H9 (cell line): Measurements from ENCODE around the gene SFI1. TPM values are rescaled to one million over a fixed set of nuclear protein-coding genes. Genes with fewer than 3 reads are reported as not detected.

Experiments
- DNase-seq: peaks from one replicate; pipeline ENCODE4 v3.0.0-alpha.2; 2017
- H2AFZ ChIP-seq: one replicate; pipeline ENCODE4 v1.6.1; 2013; ENCODE audit warnings: mild to moderate bottlenecking, low read length, control low read depth, moderate library complexity
- H2AK5ac ChIP-seq: 2 replicates; pipeline ENCODE4 v1.6.1; 2013; ENCODE audit warnings: low read length, control low read depth, mixed read lengths; ENCODE audit not compliant: insufficient read length
- H2BK120ac ChIP-seq: one replicate; pipeline ENCODE4 v1.6.1; 2013; ENCODE audit warnings: low read depth, mild to moderate bottlenecking, low read length, control low read depth, inconsistent platforms; ENCODE audit not compliant: poor library complexity, severe bottlenecking
- H2BK12ac ChIP-seq: 2 replicates; pipeline ENCODE4 v1.6.1; 2013; ENCODE audit warnings: low read length, control low read depth, mixed read lengths, low read depth; ENCODE audit not compliant: insufficient read length
- H2BK15ac ChIP-seq: 2 replicates; pipeline ENCODE4 v1.6.1; 2013; ENCODE audit warnings: low read depth, low read length, control low read depth
- H2BK20ac ChIP-seq: one replicate; pipeline ENCODE4 v1.6.1; 2013; ENCODE audit warnings: low read depth, mild to moderate bottlenecking, low read length, control low read depth, inconsistent platforms; ENCODE audit not compliant: poor library complexity, severe bottlenecking
- H2BK5ac ChIP-seq: 2 replicates; pipeline ENCODE4 v1.6.1; 2013; ENCODE audit warnings: low read length, control low read depth, mixed read lengths; ENCODE audit not compliant: insufficient read length
- H3K14ac ChIP-seq: 2 replicates; pipeline ENCODE4 v1.6.1; 2013; ENCODE audit warnings: low read length, control low read depth; ENCODE audit not compliant: insufficient read depth
- H3K18ac ChIP-seq: 2 replicates; pipeline ENCODE4 v1.6.1; 2013; ENCODE audit warnings: low read depth, mild to moderate bottlenecking, mixed read lengths, low read length, control low read depth; ENCODE audit not compliant: insufficient read length
- H3K23ac ChIP-seq: 2 replicates; pipeline ENCODE4 v1.6.1; 2013; ENCODE audit warnings: low read length, control low read depth, mixed read lengths, low read depth; ENCODE audit not compliant: insufficient read length
- H3K23me2 ChIP-seq: 2 replicates; pipeline ENCODE4 v1.6.1; 2013; ENCODE audit warnings: low read depth, mild to moderate bottlenecking, mixed read lengths, low read length, control low read depth; ENCODE audit not compliant: insufficient read length, poor library complexity, severe bottlenecking
- H3K27ac ChIP-seq: 2 replicates; pipeline ENCODE4 v1.5.1; 2013; ENCODE audit warnings: low read length, control low read depth, mixed read lengths, low read depth; ENCODE audit not compliant: insufficient read length
- H3K27me3 ChIP-seq: 2 replicates; pipeline ENCODE4 v1.6.1; 2013; ENCODE audit warnings: low read length, control low read depth, inconsistent platforms; ENCODE audit not compliant: insufficient read depth
- H3K4ac ChIP-seq: 2 replicates; pipeline ENCODE4 v1.6.1; 2013; ENCODE audit warnings: low read depth, mild to moderate bottlenecking, control low read depth, inconsistent platforms, low read length, moderate library complexity
- H3K4me1 ChIP-seq: 2 replicates; pipeline ENCODE4 v1.6.1; 2013; ENCODE audit warnings: low read length, control low read depth, inconsistent platforms; ENCODE audit not compliant: insufficient read depth
- H3K4me2 ChIP-seq: 2 replicates; pipeline ENCODE4 v1.6.1; 2013; ENCODE audit warnings: low read length, control low read depth, mixed read lengths; ENCODE audit not compliant: insufficient read length, insufficient read depth
- H3K56ac ChIP-seq: 2 replicates; pipeline ENCODE4 v1.6.1; 2013; ENCODE audit warnings: low read depth, mild to moderate bottlenecking, mixed read lengths, low read length, control low read depth; ENCODE audit not compliant: insufficient read length
- H3K79me1 ChIP-seq: 2 replicates; pipeline ENCODE4 v1.6.1; 2013; ENCODE audit warnings: low read depth, mild to moderate bottlenecking, moderate library complexity, low read length, control low read depth, inconsistent platforms; ENCODE audit not compliant: insufficient read depth, poor library complexity, severe bottlenecking
- H3K79me2 ChIP-seq: 2 replicates; pipeline ENCODE4 v1.6.1; 2013; ENCODE audit warnings: low read length, control low read depth, inconsistent platforms; ENCODE audit not compliant: insufficient read depth
- H3K9ac ChIP-seq: 2 replicates; pipeline ENCODE4 v1.6.1; 2013; ENCODE audit warnings: low read length, control low read depth, mixed read lengths; ENCODE audit not compliant: insufficient read length; ENCODE audit errors: extremely low read depth
- H3K9me3 ChIP-seq: one replicate; pipeline ENCODE4 v1.6.1; 2013; ENCODE audit warnings: low read depth, low read length, inconsistent platforms; ENCODE audit not compliant: control insufficient read depth
- H3T11ph ChIP-seq: one replicate; pipeline ENCODE4 v1.6.1; 2013; ENCODE audit warnings: mild to moderate bottlenecking, low read length, control low read depth, inconsistent platforms
- H4K20me1 ChIP-seq: one replicate; pipeline ENCODE4 v1.6.1; 2013; ENCODE audit not compliant: control insufficient read depth, insufficient read length, insufficient read depth
- H4K5ac ChIP-seq: 2 replicates; pipeline ENCODE4 v1.6.1; 2013; ENCODE audit warnings: low read depth, mild to moderate bottlenecking, mixed read lengths, low read length, control low read depth; ENCODE audit not compliant: insufficient read length
- H4K8ac ChIP-seq: replicated peaks from 2 replicates; pipeline ENCODE4 v1.6.1; 2013; ENCODE audit warnings: low read length, control low read depth, mixed read lengths, low read depth; ENCODE audit not compliant: insufficient read length
- H4K91ac ChIP-seq: 2 replicates; pipeline ENCODE4 v1.6.1; 2013; ENCODE audit warnings: low read depth, mild to moderate bottlenecking, moderate library complexity, mixed read lengths, low read length, control low read depth; ENCODE audit not compliant: insufficient read length
- H3K27ac Mint-ChIP-seq, 3 experiments: 2 replicates in 2 of 3; 3 replicates in 1 of 3; pipeline ENCODE4 v1.8.0; 2020 to 2021; ENCODE audit warnings: mixed read lengths in 3 of 3, mild to moderate bottlenecking in 1 of 3, moderate library complexity in 1 of 3
- H3K27me3 Mint-ChIP-seq: 2 replicates; pipeline ENCODE4 v1.8.0; 2021; ENCODE audit warnings: low read depth, mild to moderate bottlenecking, moderate library complexity, mixed read lengths
- H3K36me3 Mint-ChIP-seq, 3 experiments: 2 replicates in 2 of 3; 3 replicates in 1 of 3; pipeline ENCODE4 v1.8.0; 2020 to 2021; ENCODE audit warnings: low read depth in 3 of 3, mixed read lengths in 3 of 3; ENCODE audit not compliant: insufficient read depth in 1 of 3
- H3K4me1 Mint-ChIP-seq, 2 experiments: 2 replicates each; pipeline ENCODE4 v1.8.0; 2020; ENCODE audit warnings: mixed read lengths in 2 of 2
- H3K4me3 Mint-ChIP-seq, 2 experiments: 2 replicates in 1 of 2; 3 replicates in 1 of 2; pipeline ENCODE4 v1.8.0; 2020 to 2021; ENCODE audit warnings: mild to moderate bottlenecking in 2 of 2, mixed read lengths in 2 of 2, moderate library complexity in 1 of 2
- H3K9me3 Mint-ChIP-seq, 2 experiments: 2 replicates in 1 of 2; 3 replicates in 1 of 2; pipeline ENCODE4 v1.8.0; 2020; ENCODE audit warnings: mild to moderate bottlenecking in 2 of 2, mixed read lengths in 2 of 2, moderate library complexity in 1 of 2
- WGBS: extraction: QIAGEN DNeasy Blood & Tissue Kit; methylation state at CpG from one replicate; pipeline ENCODE4 v1.1.7; 2013; ENCODE audit warnings: missing lambda C conversion rate, low lambda C conversion rate, mixed read lengths; ENCODE audit not compliant: insufficient read length; ENCODE audit errors: extremely low coverage; 5-methylcytosine and 5-hydroxymethylcytosine counted together
- total RNA-seq: library from RNA; stranded (reverse); gene quantifications from 2 replicates; pipeline ENCODE4 v1.2.1, GENCODE V29; 2021
- TF ChIP-seq, protein P1 (sequence below): fragments of 200-600 bp; sonication (generic); conservative IDR thresholded peaks from 3 replicates; pipeline ENCODE4 v1.8.0; 2021; ENCODE audit warnings: antibody characterized with exemption, mild to moderate bottlenecking

Gene SFI1
- total RNA-seq, 1 experiment from 2014 or later = 26.4 TPM

GRCh38 chr22:31626427-31627150 is 130.3 kb downstream of the SFI1 start:
- WGBS = no CpG with 5 or more reads among the region's 15 CpGs
- H3K27ac Mint-ChIP-seq = peak overlapping the region; percentile 77 to 83 (median 82); a peak in 6 of 7 replicates

More at GRCh38 chr22:31626427-31627150, 130.3 kb downstream of the SFI1 start:
- no peak overlapping the region for H3T11ph ChIP-seq
- no peak overlapping the region for H4K5ac ChIP-seq
- no peak overlapping the region for H2BK15ac ChIP-seq
- no peak overlapping the region for H2BK120ac ChIP-seq
- Mint-ChIP-seq H3K4me1 (peaks cover 34 to 36% of the 10 kb centered on the region in 2 experiments), H3K4me3 (peak overlapping the region; percentile 8 to 44; a peak in 2 of 5 replicates), H3K9me3 (no peaks in the 10 kb centered on the region; a peak in 1 of 5 replicates), H3K36me3 (peaks cover 0 to 9% (median 0%) of the 10 kb centered on the region in 3 experiments; a peak in 3 of 7 replicates), H3K27me3 (no peaks in the 10 kb centered on the region; the same call in 1 of the 2 replicates)
- no peak overlapping the region for H3K23ac ChIP-seq
- no peaks in the 10 kb centered on the region for H3K9me3 ChIP-seq
- H2AFZ ChIP-seq = no peak overlapping the region
- H2BK20ac ChIP-seq = no peak overlapping the region
- H3K27ac ChIP-seq = no peak overlapping the region
- H3K18ac ChIP-seq = no peak overlapping the region
- no peak overlapping the region for H4K8ac ChIP-seq
- H3K4me2 ChIP-seq = no peak overlapping the region
- no peak overlapping the region for H2AK5ac ChIP-seq
- no peak overlapping the region; the same call in 1 of the 2 replicates for H3K14ac ChIP-seq
- H3K79me2 ChIP-seq = peaks cover 8% of the 10 kb centered on the region; the same call in 1 of the 2 replicates
- DNase-seq = peak; percentile 24
- H4K20me1 ChIP-seq = peaks cover 6% of the 10 kb centered on the region
- peaks cover 5% of the 10 kb centered on the region for H3K79me1 ChIP-seq
- H4K91ac ChIP-seq = no peak overlapping the region
- no peak overlapping the region for H2BK12ac ChIP-seq
- TF ChIP-seq, protein P1, sequence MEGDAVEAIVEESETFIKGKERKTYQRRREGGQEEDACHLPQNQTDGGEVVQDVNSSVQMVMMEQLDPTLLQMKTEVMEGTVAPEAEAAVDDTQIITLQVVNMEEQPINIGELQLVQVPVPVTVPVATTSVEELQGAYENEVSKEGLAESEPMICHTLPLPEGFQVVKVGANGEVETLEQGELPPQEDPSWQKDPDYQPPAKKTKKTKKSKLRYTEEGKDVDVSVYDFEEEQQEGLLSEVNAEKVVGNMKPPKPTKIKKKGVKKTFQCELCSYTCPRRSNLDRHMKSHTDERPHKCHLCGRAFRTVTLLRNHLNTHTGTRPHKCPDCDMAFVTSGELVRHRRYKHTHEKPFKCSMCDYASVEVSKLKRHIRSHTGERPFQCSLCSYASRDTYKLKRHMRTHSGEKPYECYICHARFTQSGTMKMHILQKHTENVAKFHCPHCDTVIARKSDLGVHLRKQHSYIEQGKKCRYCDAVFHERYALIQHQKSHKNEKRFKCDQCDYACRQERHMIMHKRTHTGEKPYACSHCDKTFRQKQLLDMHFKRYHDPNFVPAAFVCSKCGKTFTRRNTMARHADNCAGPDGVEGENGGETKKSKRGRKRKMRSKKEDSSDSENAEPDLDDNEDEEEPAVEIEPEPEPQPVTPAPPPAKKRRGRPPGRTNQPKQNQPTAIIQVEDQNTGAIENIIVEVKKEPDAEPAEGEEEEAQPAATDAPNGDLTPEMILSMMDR = no peak
- no peak overlapping the region for H3K9ac ChIP-seq
- H3K23me2 ChIP-seq = peaks cover 7% of the 10 kb centered on the region
- H3K27me3 ChIP-seq = no peaks in the 10 kb centered on the region
- H2BK5ac ChIP-seq = no peak overlapping the region
- no peak overlapping the region for H3K4ac ChIP-seq
- H3K4me1 ChIP-seq = no peaks in the 10 kb centered on the region; the same call in 1 of the 2 replicates
- no peak overlapping the region for H3K56ac ChIP-seq
